Caco-2 (cell line): ENCODE data around the gene PLSCR1. TPM values are rescaled to one million over a fixed set of nuclear protein-coding genes. Genes with fewer than 3 reads are reported as not detected.
"Not testable (repeated sequence)": the region's sequence is repeated elsewhere in the genome, so short reads cannot be mapped to it uniquely, and the experiment has no call there.

Experiments
- BruUV-seq: library from RNA; stranded (reverse); fragments of 400-500 nt; replicated peaks from 2 replicates; lab custom pipeline; 2021; lab: Mats Ljungman, UMichigan
- CTCF ChIA-PET: fragments of 300-600 bp; sonication (Branson Sonifier 250); formaldehyde crosslinking; loops from one replicate; lab custom pipeline; 2022; ENCODE audit warnings: antibody characterized with exemption; lab: Charles Lee
- POLR2A ChIA-PET: fragments of 300-600 bp; sonication (Branson Sonifier 250); formaldehyde crosslinking; loops from one replicate; lab custom pipeline; 2022; ENCODE audit warnings: antibody characterized with exemption; lab: Charles Lee
- DNase-seq, 2 experiments: peaks; one replicate each; pipeline versions ENCODE4 v3.0.0 to v3.0.0-alpha.2; 2020 to 2022
- H3K27me3 ChIP-seq: replicated peaks from 2 replicates; pipeline ENCODE4 v1.6.0; 2011; ENCODE audit warnings: low read length; ENCODE audit not compliant: control insufficient read depth, insufficient read depth
- H3K36me3 ChIP-seq: 2 replicates; pipeline ENCODE4 v1.5.1; 2011; ENCODE audit warnings: low read length; ENCODE audit not compliant: control insufficient read depth, insufficient read depth
- H3K4me1 ChIP-seq: fragments of 250-450 bp; sonication (Bioruptor Pico); 2 replicates; pipeline ENCODE4 v1.5.1; 2020; ENCODE audit warnings: mild to moderate bottlenecking
- H3K4me3 ChIP-seq: 2 replicates; pipeline ENCODE4 v1.5.1; 2011; ENCODE audit warnings: low read depth, mild to moderate bottlenecking, control low read depth, low read length
- H3K9me3 ChIP-seq: fragments of 250-450 bp; sonication (Bioruptor Pico); 2 replicates; pipeline ENCODE4 v1.5.1; 2020; ENCODE audit warnings: mild to moderate bottlenecking, moderate library complexity
- H3K27ac Mint-ChIP-seq: one replicate; pipeline ENCODE4 v1.8.0; 2022; ENCODE audit warnings: mixed read lengths; ENCODE audit not compliant: unreplicated experiment
- H3K27me3 Mint-ChIP-seq: one replicate; pipeline ENCODE4 v1.8.0; 2022; ENCODE audit warnings: mixed read lengths; ENCODE audit not compliant: insufficient read depth, unreplicated experiment
- H3K36me3 Mint-ChIP-seq: one replicate; pipeline ENCODE4 v1.8.0; 2022; ENCODE audit warnings: mild to moderate bottlenecking, mixed read lengths; ENCODE audit not compliant: insufficient read depth, unreplicated experiment
- H3K4me1 Mint-ChIP-seq: one replicate; pipeline ENCODE4 v1.8.0; 2022; ENCODE audit warnings: low read depth, mixed read lengths; ENCODE audit not compliant: unreplicated experiment
- H3K4me3 Mint-ChIP-seq: one replicate; pipeline ENCODE4 v1.8.0; 2022; ENCODE audit warnings: mild to moderate bottlenecking, moderate library complexity, mixed read lengths; ENCODE audit not compliant: unreplicated experiment
- H3K9me3 Mint-ChIP-seq: one replicate; pipeline ENCODE4 v1.8.0; 2022; ENCODE audit warnings: mixed read lengths; ENCODE audit not compliant: unreplicated experiment
- CTCF ChIP-seq, 2 experiments: fragments of 200-600 bp in 1 of 2; IDR thresholded peaks; 1 replicate in 1 of 2; 2 replicates in 1 of 2; pipeline versions ENCODE4 v1.5.1 to v1.8.0; 2011 to 2022; ENCODE audit warnings: antibody characterized with exemption in 1 of 2, control low read depth in 1 of 2, inconsistent platforms in 1 of 2, low read depth in 1 of 2, low read length in 1 of 2, mild to moderate bottlenecking in 1 of 2, moderate library complexity in 1 of 2; ENCODE audit not compliant: insufficient read depth in 1 of 2, severe bottlenecking in 1 of 2, unreplicated experiment in 1 of 2
- intact Hi-C: fragments of 100-400 bp; cut with micrococcal nuclease; formaldehyde crosslinking; loops from one replicate; pipeline ENCODE4 v1.10.0; 2022; ENCODE audit not compliant: unreplicated experiment
- total RNA-seq: library from RNA; stranded (reverse); gene quantifications from 2 replicates; pipeline ENCODE4 v1.2.3, GENCODE V29; 2022

The PLSCR1 gene
- total RNA-seq, 1 experiment from 2014 or later: 116 TPM

GRCh38 chr3:146498002-146498736 lies 46.2 kb downstream of the PLSCR1 start:
- ChIA-PET POLR2A (no interaction called here), CTCF (no interaction called here)
- intact Hi-C loops: no loop called here
- Mint-ChIP-seq H3K36me3 (no peaks in the 10 kb centered on the region), H3K27me3 (no peaks in the 10 kb centered on the region), H3K9me3 (no peaks in the 10 kb centered on the region), H3K27ac (no peak overlapping the region), H3K4me3 (no peak overlapping the region), H3K4me1 (peaks cover 5% of the 10 kb centered on the region)
- DNase-seq: no peak
- no peaks in the 10 kb centered on the region for H3K36me3 ChIP-seq
- H3K9me3 ChIP-seq: no peaks in the 10 kb centered on the region
- H3K27me3 ChIP-seq: no peaks in the 10 kb centered on the region
- BruUV-seq: no TSS peak
- H3K4me1 ChIP-seq: peaks cover 4% of the 10 kb centered on the region; the same call in 1 of the 2 replicates
- no peak overlapping the region for H3K4me3 ChIP-seq
- no peak for TF ChIP-seq CTCF (IDR thresholded peaks at IDR 0.05; ENCODE audit: insufficient read depth in 1 of 2, low read depth in 1 of 2, low read length in 1 of 2, severe bottlenecking in 1 of 2, unreplicated experiment in 1 of 2)

- H3K4me1 ChIP-seq, CTCF ChIA-PET: not testable (repeated sequence)
Measured at GRCh38 chr3:146497145-146497843, 47.1 kb downstream of the PLSCR1 start.

GRCh38 chr3:146496726-146497125 lies 47.7 kb downstream of the PLSCR1 start:
- no peaks in the 10 kb centered on the region for H3K4me1 Mint-ChIP-seq
- ChIA-PET POLR2A (no interaction called here), CTCF (no interaction called here)
- no peak overlapping the region for H3K27ac Mint-ChIP-seq
- H3K9me3 ChIP-seq: no peaks in the 10 kb centered on the region
- H3K36me3 Mint-ChIP-seq: no peaks in the 10 kb centered on the region
- H3K4me3 Mint-ChIP-seq: no peak overlapping the region
- no peak overlapping the region for H3K4me3 ChIP-seq
- H3K27me3 ChIP-seq: no peaks in the 10 kb centered on the region
- BruUV-seq: no TSS peak
- intact Hi-C loops: no loop called here
- no peaks in the 10 kb centered on the region for H3K9me3 Mint-ChIP-seq
- no peaks in the 10 kb centered on the region for H3K36me3 ChIP-seq
- H3K27me3 Mint-ChIP-seq: no peaks in the 10 kb centered on the region
- no peak for TF ChIP-seq CTCF (IDR thresholded peaks at IDR 0.05; ENCODE audit: insufficient read depth in 1 of 2, low read depth in 1 of 2, low read length in 1 of 2, severe bottlenecking in 1 of 2, unreplicated experiment in 1 of 2)
- no peaks in the 10 kb centered on the region for H3K4me1 ChIP-seq
- no peak for DNase-seq

More at GRCh38 chr3:146497145-146497843, 47.1 kb downstream of the PLSCR1 start:
- H3K4me3 ChIP-seq, H3K9me3 Mint-ChIP-seq, H3K9me3 ChIP-seq, H3K27me3 Mint-ChIP-seq, H3K27ac Mint-ChIP-seq, BruUV-seq, H3K4me1 Mint-ChIP-seq, POLR2A ChIA-PET, H3K27me3 ChIP-seq, intact Hi-C loops, H3K4me3 Mint-ChIP-seq, H3K36me3 ChIP-seq, DNase-seq, H3K36me3 Mint-ChIP-seq: not testable (repeated sequence)
